ENCODE measurements around the gene AVPR1B. TPM values are rescaled to one million over a fixed set of nuclear protein-coding genes. Genes with fewer than 3 reads are reported as not detected.

Gene AVPR1B
- total RNA-seq, 1 experiment from 2014 or later = not detected

- Histone ChIP-seq H3K36me3 (replicated peaks; ENCODE audit: control insufficient read depth, insufficient read depth, low read length) (no peaks in the 10 kb centered on the region), H3K27me3 (ENCODE audit: control insufficient read depth, insufficient read depth, low read length) (no peaks in the 10 kb centered on the region), H3K4me3 (ENCODE audit: insufficient read depth, low read depth, low read length) (no peak overlapping the region)
- DNase-seq = no peak
These were observed 56.3 kb downstream of the AVPR1B start for GRCh38 chr1:206060844-206061243.

Other genes starting within 250 kb of the AVPR1B start
- not detected in 2 replicates for gene SLC26A9, start 173.9 kb downstream of the AVPR1B start, total RNA-seq (2014; rRNA removed; shearing (Covaris generic))
- not detected in 2 replicates for gene RAB7B, start 114.0 kb downstream of the AVPR1B start, total RNA-seq (2014; rRNA removed; shearing (Covaris generic))
- not detected in 2 replicates for gene CTSE, start 93.5 kb downstream of the AVPR1B start, total RNA-seq (2014; rRNA removed; shearing (Covaris generic))
- gene RHEX, start 64.2 kb downstream of the AVPR1B start, total RNA-seq (2014; rRNA removed; shearing (Covaris generic)) = not detected in 2 replicates
- gene FAM72A, start 85.5 kb upstream of the AVPR1B start, total RNA-seq (2014; rRNA removed; shearing (Covaris generic)) = 21.8 and 35.3 TPM in 2 replicates
- 66.8 and 82.9 TPM in 2 replicates for gene SRGAP2, start 86.2 kb upstream of the AVPR1B start, total RNA-seq (2014; rRNA removed; shearing (Covaris generic))

Data from H7 (cell line).